A549 (cell line): ENCODE results near the gene B3GALNT2.

Experiments used
- E2F6 ChIP-seq: IDR thresholded peaks from 2 replicates; pipeline ENCODE4 v1.6.1; 2012; ENCODE audit warnings: low read depth, borderline replicate concordance
- EP300 ChIP-seq, 2 experiments: fragments of >200 bp; sonication (Bioruptor Twin); formaldehyde crosslinking; IDR thresholded peaks; 2 replicates in 1 of 2; 3 replicates in 1 of 2; pipeline ENCODE4 v1.6.1; 2016 to 2017
- POLR2A ChIP-seq: IDR thresholded peaks from 2 replicates; pipeline ENCODE4 v1.6.1; 2012; ENCODE audit warnings: mild to moderate bottlenecking, low read length
- POLR2AphosphoS2 ChIP-seq: conservative IDR thresholded peaks from 2 replicates; pipeline ENCODE4 v1.6.1; 2012; ENCODE audit warnings: low read length, improper control_type of control experiment, inconsistent platforms
- RARB ChIP-seq: fragments of 250-450 bp; sonication (Bioruptor Pico); IDR thresholded peaks from 2 replicates; pipeline ENCODE4 v1.8.0; 2021; ENCODE audit warnings: mild to moderate bottlenecking, moderate library complexity
- TF ChIP-seq, protein P1 (sequence below): fragments of >200 bp; sonication (Bioruptor Twin); formaldehyde crosslinking; IDR thresholded peaks from 3 replicates; pipeline ENCODE4 v1.5.1; 2016

- TF ChIP-seq POLR2AphosphoS2 (no peak), EP300 (IDR thresholded peaks at IDR 0.05) (no peak), POLR2A (no peak), RARB (CRISPR knock-in tag) (no peak), E2F6 (no peak)
- TF ChIP-seq, protein P1, sequence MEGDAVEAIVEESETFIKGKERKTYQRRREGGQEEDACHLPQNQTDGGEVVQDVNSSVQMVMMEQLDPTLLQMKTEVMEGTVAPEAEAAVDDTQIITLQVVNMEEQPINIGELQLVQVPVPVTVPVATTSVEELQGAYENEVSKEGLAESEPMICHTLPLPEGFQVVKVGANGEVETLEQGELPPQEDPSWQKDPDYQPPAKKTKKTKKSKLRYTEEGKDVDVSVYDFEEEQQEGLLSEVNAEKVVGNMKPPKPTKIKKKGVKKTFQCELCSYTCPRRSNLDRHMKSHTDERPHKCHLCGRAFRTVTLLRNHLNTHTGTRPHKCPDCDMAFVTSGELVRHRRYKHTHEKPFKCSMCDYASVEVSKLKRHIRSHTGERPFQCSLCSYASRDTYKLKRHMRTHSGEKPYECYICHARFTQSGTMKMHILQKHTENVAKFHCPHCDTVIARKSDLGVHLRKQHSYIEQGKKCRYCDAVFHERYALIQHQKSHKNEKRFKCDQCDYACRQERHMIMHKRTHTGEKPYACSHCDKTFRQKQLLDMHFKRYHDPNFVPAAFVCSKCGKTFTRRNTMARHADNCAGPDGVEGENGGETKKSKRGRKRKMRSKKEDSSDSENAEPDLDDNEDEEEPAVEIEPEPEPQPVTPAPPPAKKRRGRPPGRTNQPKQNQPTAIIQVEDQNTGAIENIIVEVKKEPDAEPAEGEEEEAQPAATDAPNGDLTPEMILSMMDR = peak; percentile 88
Measured at GRCh38 chr1:235417086-235417697, 87.1 kb downstream of the B3GALNT2 start.
